NCI-H2227 (cell line): Measurements from ENCODE around the gene ZDHHC14.
"Not testable (repeated sequence)": the region's sequence is repeated elsewhere in the genome, so short reads cannot be mapped to it uniquely, and the experiment has no call there.

Experiments
- DNase-seq: peaks from one replicate; lab custom pipeline; 2025; ENCODE audit not compliant: unreplicated experiment; lab: John Stamatoyannopoulos, UW

ZDHHC14 gene

DNA sequence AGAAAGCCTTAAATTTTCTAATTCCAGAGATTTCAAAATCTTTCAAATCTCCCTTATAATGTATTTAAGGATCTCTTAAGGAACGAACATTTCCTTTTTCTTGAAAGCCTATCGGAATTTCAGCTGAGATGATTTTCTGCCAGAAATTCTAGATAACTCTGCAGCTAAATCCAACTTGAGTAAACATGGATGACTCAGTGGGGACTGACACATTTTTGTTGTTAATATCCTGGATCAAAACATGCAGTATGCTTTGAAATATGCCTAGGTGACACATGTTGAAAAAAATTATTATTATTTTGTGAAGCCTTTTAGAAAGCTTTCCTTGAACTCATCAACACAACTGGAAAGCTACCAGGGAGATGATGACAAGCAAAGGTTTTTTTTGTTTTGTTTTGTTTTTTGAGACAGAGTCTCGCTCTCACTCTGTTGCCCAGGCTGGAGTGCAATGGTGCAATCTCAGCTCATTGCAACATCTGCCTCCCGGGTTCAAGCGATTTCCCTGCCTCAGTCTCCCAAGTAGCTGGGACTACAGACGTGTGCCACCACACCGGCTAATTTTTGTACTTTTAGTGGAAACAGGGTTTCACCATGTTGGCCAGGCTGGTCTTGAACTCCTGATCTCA, 302.0 kb downstream of the ZDHHC14 start:
- no peak for DNase-seq

GRCh38 chr6:157683707-157684106, 302.7 kb downstream of the ZDHHC14 start:
- no peak for DNase-seq

- no peak for DNase-seq
Observed at GRCh38 chr6:157684620-157685299, 303.8 kb downstream of the ZDHHC14 start.

- DNase-seq = no peak
Observed at GRCh38 chr6:157685596-157686280, 304.7 kb downstream of the ZDHHC14 start.

GRCh38 chr6:157688275-157688959, 307.4 kb downstream of the ZDHHC14 start:
- DNase-seq = no peak

DNA sequence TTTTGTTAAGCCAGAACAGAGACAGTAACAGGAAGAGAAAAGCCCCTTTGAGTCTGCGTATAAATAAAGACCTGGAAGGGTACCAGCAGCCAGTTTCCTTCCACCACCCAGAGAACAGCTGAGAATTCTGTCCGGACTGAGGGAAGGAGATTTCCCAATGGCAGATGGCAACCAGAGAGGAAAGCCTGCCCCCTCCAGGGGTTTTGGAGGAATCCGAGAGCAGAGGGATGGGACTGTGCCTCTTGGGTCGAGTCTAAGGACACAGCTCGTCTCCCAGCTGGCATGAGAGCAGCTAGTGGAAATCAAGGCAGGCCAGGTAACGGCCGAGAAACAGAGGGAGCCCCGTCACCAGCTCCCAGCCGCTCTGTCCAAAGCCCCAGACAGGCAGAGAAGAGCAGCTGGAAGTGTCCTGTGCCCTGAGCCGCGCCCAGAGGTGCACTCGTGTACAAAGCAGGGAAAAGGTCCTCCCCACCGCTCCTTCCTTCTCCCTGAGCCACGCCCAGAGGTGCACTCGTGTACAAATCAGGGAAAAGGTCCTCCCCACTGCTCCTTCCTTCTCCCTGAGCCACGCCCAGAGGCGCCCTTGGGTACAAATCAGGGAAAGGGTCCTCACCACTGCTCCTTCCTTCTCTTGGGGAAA, 308.1 kb downstream of the ZDHHC14 start:
- DNase-seq = no peak

DNA sequence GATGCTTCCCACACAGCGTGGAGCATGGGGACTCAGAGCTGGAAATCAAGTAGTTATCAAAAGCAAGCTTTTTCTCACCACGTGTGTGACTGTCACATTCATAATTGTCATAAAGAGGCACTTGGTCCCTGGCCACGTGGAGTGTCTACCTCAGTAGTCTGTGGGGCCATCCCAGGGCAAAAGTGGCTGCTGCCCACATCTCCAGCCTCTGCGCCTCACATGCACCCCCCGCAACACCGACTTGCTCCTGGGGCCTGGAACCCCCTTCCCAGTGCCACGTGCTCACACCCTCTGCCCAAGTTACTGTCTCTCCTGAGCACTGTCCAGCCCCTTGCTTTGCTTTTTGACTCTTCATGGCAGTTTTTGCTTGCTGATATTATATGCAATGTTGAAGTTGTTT, 308.9 kb downstream of the ZDHHC14 start:
- DNase-seq = no peak

DNA sequence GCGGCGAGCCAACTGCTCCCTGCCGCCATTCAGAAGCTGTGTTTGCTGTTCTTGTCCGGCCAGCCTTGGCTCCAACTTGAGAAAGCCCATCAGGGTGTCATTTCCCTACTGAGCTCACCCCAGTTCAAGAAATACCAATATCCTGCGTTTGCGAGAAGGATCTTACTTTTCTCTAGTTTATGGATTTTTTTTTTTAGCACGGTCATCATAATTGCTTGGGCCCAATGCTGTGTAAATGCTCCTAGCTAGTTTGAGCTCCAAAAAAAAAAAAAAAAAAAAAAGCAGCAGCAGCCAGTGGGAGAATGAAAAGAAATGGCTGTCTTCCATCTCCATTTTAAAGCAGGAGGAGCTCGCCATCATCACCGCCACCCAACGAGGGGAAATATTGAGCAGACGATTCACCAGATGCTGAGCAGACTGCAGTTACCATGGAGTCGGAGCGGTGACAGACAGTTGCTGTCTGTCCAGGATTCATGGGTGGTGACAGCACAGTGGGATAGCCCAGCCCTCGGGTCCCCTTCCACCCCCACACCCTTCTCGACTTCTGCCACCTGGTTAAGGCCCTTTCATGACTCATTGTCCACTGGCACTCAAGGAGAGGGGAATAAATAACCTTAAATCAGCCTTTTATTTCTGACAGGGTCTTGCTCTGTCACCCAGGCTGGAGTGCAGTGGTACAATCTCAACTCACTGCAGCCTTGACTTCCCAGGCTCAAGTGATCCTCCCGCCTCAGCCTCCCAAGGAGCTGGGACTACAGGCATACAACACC, 309.6 kb downstream of the ZDHHC14 start:
- no peak for DNase-seq

- DNase-seq = not testable (repeated sequence)
Observed at GRCh38 chr6:157691621-157692020, 310.6 kb downstream of the ZDHHC14 start.

DNA sequence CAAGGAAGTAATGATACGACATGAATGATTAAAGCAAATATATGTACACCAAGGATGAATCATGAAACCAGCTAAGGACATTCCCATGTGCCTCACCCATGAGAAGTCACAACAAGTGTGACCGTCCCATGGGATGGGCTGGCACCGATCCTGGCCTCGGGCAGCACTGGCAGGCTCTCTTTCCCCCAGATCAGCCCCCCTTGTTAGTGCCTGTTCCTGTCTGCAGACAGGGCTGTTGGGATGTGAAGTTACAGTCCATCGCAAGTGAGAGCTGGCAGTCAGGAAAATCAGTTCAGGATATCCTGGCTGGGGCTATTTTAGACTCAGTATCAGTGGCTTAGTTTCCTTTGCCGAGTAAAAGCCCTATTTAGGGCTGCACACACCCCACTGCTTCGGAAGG, 312.9 kb downstream of the ZDHHC14 start:
- DNase-seq = no peak

DNA sequence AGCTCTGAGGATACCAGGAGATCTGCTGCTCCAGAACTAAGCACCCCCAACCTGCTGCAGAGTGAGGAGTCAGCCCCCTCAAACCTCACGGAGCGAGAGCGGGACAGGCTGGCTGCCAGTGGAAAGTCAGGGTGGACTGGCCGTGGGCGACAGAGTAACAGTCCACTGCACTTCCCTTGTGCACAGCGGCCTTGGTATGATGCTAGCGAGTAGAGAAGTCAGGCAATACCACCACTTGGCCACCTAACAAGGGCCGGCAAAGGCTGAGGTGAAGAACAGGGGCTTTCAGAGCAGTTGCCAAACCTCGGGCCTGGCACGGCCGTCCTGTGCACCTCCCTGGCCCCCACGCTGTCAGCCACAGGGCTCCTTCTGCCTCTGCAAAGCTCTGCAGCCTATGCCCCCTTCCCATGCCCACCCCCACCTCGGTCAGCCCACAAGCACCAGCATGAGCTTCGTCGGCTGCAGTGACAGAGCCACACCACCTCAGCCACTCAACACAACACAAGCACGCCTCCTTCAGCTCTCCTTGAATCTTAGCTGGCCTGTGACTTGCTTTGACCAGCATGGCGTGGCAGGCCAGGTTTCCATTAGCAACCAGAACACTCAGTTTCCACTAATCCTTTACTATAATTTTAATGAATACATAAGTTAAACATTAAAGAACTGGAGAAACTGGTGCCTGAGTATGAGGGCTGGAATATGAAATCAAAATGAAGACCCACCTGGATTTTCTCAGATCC, 314.5 kb downstream of the ZDHHC14 start:
- DNase-seq = no peak

DNA sequence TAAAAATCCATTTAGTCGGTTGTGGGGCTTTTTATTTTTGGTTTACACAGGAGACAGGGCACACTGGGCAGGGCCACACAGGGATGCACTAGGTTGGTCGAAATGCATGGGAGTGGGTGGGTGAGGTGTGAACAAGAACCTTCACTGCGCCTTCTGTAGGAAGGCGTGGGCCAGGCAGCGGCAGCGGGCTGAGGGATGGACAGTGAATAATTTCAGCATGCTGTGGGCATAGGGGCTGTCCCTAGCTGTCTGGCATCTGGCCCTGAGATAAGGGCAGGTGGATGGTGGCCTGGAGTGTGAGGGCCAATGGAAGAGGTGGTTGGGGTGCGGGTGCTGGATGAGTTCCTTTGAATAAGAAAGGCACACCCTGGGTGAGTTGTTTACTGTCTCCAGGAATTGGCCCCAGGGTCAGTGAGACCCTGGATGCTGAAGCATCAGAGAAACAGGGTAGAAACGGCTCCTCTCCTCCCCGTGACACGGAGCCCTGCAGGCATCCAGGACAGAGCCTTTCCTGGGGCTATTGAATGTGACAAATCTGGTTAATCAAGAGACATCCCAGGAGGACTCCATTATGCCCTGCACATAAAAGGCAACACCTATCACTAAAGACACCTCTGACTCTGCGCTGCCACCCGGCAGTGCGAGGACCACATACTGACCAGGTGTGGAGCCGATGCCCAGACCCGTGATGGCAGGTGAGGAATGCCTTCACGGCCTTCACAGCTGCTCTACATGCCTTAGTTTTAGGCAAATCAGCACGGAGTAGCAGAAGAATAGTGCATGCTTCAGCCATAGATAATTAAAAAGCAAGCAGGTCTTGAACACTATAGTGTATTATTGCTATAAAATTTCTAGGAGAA, 319.0 kb downstream of the ZDHHC14 start:
- no peak for DNase-seq

DNA sequence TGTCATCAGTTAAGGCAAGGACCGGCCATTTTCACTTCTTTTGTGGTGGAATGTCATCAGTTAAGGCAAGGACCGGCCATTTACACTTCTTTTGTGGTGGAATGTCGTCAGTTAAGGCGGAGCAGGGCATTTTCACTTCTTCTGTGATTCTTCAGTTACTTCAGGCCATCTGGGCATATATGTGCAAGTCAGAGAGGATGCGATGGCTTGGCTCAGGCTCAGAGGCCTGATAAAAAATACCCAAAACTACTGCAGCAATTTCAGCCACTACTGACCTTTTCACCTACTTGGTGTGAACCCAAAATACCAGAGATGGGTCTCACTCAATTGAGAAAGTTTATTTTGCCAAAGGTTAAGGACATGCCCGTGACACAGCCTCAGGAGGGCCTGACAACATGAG, 325.4 kb downstream of the ZDHHC14 start:
- DNase-seq = not testable (repeated sequence)

GRCh38 chr6:157706883-157707282, 325.9 kb downstream of the ZDHHC14 start:
- DNase-seq = no peak

GRCh38 chr6:157707576-157707975, 326.6 kb downstream of the ZDHHC14 start:
- DNase-seq = no peak

- no peak for DNase-seq
Observed at GRCh38 chr6:157708239-157708638, 327.2 kb downstream of the ZDHHC14 start.

- DNase-seq = no peak
Observed at GRCh38 chr6:157708933-157709332, 327.9 kb downstream of the ZDHHC14 start.

DNA sequence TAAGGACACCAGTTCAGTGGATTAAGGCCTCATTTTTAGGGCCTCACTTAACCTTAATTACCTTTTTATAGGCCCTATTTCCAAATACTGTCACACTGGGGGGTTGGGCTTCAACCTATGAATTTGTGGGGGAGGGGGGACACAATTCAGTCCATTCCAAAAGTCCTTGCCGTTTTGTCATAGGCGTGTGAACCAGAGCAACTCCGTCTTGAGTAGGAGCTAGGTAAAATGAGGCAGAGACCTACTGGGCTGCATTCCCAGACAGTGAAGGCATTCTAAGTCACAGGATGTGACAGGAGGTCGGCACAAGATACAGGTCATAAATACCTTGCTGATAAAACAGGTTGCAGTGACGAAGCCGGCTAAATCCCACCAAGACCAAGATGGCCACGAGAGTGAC, 328.6 kb downstream of the ZDHHC14 start:
- no peak for DNase-seq

GRCh38 chr6:157710604-157711003, 329.6 kb downstream of the ZDHHC14 start:
- no peak for DNase-seq
